Jurkat, Clone E6-1 (cell line): ENCODE data around the gene SOCS3.
"Not testable (repeated sequence)": the region's sequence is repeated elsewhere in the genome, so short reads cannot be mapped to it uniquely, and the experiment has no call there.

Source experiments
- DNase-seq: peaks from one replicate; pipeline ENCODE4 v3.0.0-alpha.2; 2011; ENCODE audit warnings: low read depth, low spot score
- H3K4me3 ChIP-seq: 2 replicates; pipeline ENCODE4 v1.5.1; 2011; ENCODE audit warnings: mild to moderate bottlenecking, low read length, control low read depth, moderate library complexity

SOCS3 gene

GRCh38 chr17:78317794-78318400 lies 42.0 kb downstream of the SOCS3 start:
- DNase-seq = no peak
- no peak overlapping the region for H3K4me3 ChIP-seq

DNA sequence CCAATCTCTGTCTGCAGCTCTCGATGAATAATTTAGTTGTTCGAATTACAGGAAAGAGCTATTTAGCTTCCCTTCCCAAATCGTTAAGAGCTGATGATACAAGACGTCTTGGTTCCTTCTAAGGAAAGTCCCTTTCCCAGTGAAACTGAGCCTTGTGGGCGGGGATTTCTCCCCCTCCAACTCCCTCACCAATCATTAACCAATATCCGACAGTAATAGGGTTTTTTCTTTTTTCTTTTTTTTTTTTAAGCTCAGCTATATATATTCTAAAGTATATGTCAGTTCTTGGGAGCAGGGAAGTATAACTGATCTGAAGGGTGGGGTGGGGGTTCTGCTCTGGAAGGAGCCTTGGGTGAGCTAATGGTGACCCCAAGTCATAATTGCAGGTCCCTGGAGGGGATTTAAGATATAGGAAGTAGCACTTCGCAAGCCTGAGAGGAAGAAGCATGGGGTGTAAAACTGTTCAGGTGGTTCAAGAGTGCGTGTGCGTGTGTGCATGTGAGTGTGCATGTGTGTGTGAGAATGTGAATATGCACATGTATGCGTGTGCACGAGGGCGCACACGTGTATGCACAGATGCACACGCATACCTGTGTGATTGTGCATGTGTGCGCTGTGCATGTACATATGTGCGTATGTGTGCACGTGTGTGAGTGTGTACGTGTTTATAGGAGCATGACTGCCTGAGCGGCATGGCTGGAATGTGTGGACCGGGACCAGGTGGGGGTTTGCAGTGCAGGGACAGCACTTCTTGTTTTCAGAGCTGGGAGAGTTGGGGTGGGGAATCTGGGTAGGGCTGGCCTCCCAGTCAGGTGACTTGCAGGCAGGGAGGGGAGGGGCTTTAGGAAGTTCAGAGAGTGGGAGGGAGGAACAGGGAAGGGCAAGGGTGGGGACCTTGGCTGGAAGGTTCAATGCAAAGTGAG lies 42.7 kb downstream of the SOCS3 start:
- DNase-seq = no peak
- no peak overlapping the region for H3K4me3 ChIP-seq

DNA sequence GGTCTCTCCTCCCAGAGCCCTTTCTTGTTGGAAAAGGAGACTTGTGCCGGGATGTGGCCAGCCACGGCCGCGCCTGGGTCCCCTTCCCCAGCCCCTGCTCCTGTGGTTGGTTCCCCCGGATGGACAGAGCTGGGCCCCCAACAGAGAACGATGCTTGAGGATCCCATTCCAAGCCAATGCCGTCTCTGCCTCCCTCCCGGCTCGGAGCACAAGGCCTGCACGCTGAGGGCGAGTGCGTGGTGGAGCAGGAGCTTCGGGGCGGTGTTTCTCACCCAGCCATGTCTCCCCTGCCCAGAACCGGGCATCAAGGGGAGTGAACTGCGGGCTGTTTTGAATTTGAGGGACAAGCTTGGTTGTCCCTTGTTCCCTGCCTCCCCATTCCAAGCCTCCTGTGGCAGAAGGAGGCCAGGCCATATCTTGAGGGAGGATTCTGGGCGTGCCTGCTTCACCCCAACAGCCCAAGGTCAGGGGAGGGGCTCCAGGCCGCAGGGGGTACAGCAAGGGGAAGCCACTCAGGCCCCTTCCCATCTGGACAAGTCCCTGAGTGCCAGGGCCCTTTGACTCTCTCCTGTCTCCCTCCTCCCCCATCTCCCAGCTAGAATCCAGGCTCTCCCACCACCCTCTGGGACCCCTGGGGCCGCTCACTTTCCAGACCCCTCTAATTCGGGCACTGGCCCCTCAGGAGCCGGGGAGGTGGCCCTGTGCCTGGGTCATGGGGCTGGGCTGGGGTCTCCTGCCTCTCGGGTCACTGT lies 43.6 kb downstream of the SOCS3 start:
- no peak overlapping the region for H3K4me3 ChIP-seq
- DNase-seq = no peak

DNA sequence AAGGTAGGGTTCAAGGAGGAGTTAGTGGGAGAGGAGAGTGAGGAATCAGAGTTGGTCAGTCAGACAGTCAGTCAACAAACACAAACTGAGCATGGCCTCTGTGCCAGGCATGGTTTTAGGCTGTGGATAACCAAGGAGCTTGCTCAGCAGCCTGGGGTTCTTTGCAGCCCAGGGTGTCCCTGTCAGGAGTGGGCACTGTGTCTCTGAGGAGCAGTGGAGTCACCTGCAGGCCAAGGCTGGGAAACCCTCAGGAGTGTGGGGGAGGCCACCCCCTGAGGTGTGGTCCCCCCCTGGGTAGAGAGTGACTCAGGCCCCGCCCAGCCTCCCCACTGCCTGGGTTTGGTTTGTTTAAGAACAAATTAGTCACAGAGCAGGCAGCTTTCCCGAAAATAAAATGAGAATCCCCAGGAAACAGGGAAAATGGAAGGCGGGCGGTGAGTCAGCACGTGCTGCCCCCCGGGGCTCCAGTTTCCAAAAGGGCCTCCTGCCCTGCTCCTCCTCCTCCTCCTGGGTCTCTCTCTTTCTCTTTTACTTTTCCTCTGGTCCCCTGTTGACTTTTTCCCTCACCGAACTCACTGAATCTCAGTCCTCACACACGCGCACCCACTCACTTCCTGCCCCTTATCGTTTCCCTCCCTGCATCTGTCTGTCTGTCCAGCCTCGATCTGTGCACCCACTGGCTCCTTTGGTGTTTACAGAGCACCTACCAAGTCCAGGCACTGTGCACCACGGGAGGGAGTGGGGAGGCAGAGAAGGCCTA lies 44.3 kb downstream of the SOCS3 start:
- DNase-seq = peak; percentile 18
- no peak overlapping the region for H3K4me3 ChIP-seq

GRCh38 chr17:78314683-78315354 lies 45.1 kb downstream of the SOCS3 start:
- no peak overlapping the region for H3K4me3 ChIP-seq

GRCh38 chr17:78313735-78314648 lies 45.9 kb downstream of the SOCS3 start:
- peak overlapping the region; percentile 7; the same call in 1 of the 2 replicates for H3K4me3 ChIP-seq
- peak; percentile 76 for DNase-seq

More at GRCh38 chr17:78314683-78315354, 45.1 kb downstream of the SOCS3 start:
- DNase-seq = no peak

GRCh38 chr17:78309659-78310255 lies 50.1 kb downstream of the SOCS3 start:
- DNase-seq, H3K4me3 ChIP-seq: not testable (repeated sequence)

DNA sequence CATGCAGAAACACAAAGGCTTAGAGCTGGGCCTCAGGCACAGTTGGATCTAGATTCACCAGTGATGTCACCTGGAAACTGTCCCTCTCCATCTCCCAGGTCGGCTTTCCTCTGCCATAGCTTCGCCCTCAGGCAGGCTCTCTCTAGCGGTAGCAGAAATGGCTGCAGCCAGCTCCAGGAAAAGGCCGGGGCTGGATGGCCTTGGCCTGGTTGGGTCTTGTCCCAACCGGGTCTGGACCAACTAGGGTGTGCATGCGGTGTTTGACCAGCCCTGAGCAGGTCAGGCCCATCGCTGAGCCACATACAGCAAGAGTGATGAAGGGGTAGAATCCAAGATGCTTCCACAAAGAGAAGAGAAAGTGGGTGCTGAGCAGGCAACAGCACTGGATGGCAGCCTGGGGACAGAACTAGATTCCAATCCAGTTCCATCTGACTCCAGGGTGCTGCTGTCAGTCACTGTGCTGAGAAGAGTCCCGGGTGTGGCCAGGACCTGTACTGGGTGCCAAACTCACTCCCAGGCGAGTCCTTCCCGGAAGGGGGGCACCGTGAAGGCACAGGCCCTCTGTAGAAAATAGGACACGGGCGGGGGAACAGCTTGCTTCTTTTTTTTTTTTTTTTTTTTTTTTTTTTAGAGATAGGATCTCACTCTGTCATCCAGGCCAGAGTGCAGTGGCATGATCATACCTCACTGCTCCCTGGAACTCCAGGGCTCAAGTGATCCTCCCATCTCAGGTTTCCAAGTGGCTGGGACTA lies 51.8 kb downstream of the SOCS3 start:
- DNase-seq = no peak
- no peak overlapping the region for H3K4me3 ChIP-seq

DNA sequence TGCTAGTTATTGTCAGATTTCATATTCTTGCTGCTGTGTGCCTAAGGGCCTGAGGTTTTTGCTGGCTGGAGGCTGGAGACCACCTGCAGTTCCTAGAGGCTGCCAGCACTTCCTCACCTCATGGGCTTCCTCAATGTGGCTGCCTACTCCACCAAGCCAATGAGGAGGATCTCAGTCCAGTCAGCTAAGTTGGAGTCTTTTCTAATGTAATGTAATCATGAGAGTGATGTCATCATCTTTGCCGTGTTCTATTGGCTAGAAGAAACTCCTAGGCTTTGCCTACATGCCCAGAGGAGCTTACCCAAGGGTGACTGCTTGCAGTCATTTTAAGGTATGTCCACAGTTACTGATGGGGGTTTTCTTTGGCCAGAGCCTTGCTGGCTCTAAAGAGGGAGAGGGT lies 53.0 kb downstream of the SOCS3 start:
- H3K4me3 ChIP-seq = no peak overlapping the region
- no peak for DNase-seq
